DND-41 (cell line): ENCODE results near the gene TP53AIP1.

Experiments used
- CTCF ChIP-seq: IDR thresholded peaks from 2 replicates; pipeline ENCODE4 v1.5.1; 2012; ENCODE audit warnings: borderline replicate concordance, low read length, moderate library complexity, mild to moderate bottlenecking; ENCODE audit not compliant: poor library complexity, severe bottlenecking; ENCODE audit errors: extremely low read depth
- EZH2 ChIP-seq: IDR thresholded peaks from 3 replicates; pipeline ENCODE4 v1.6.1; 2012; ENCODE audit warnings: borderline replicate concordance, low read depth, mild to moderate bottlenecking, moderate library complexity, low read length, inconsistent platforms; ENCODE audit not compliant: severe bottlenecking

DNA sequence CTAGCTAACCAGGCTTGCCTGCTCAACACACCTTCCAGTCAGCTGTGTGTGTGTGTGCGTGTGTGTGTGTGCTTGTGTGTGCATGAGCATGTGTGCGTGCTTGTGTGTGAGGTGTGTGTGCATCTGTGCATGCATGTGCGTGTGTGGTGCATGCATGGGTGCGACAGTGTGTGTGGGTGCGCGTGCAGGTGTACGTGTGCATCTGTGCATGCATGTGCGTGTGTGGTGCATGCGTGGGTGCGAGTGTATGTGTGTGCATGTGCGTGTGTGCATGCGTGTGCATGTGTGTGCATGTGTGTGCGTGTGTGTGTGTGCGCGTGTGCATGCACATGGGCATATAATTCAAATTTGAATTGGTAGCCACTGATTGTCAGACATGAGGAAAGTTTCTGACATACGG, 10.5 kb upstream of the TP53AIP1 start:
- TF ChIP-seq CTCF, result no peak
- no peak for TF ChIP-seq EZH2
